ENCODE data around the gene BEAN1.

GRCh38 chr16:66442502-66443268 is 15.6 kb downstream of the BEAN1 start:
- TF ChIP-seq ISL1 (CRISPR knock-in tag; IDR thresholded peaks at IDR 0.05) (no peak), ZFP30 (CRISPR knock-in tag; IDR thresholded peaks at IDR 0.05) (no peak), PPARA (CRISPR knock-in tag; IDR thresholded peaks at IDR 0.05; ENCODE audit: borderline replicate concordance) (no peak), PATZ1 (CRISPR knock-in tag; IDR thresholded peaks at IDR 0.05; ENCODE audit: borderline replicate concordance) (no peak), ZFP3 (CRISPR knock-in tag; IDR thresholded peaks at IDR 0.05) (no peak), ARNTL (CRISPR knock-in tag; IDR thresholded peaks at IDR 0.05; ENCODE audit: borderline replicate concordance, low read depth) (no peak), ESRRG (CRISPR knock-in tag; IDR thresholded peaks at IDR 0.05) (no peak)

All from SK-N-SH treated with all-trans-retinoic acid at 6 μM for 48 hours (cell line).